ENCODE results near the gene CCDC186.

The CCDC186 gene

DNA sequence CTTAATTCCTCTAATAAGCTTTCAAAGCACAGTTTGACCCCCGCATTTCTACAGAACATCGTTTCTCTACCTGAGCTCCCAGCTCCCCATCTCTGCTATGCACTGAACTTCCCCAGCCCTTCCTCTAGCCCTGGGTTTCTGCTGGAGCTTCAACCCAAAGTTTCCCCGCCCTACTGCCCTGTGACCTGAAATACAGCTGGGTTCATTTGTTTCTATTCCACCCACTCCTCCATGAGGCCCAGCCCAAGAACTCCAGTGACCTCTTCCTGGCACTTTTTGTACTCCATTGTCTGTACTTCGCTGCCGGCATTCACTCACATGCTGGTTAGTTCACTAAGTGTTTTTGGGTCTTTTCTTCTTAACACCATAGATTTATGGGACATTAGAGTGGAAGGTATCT is 94.6 kb downstream of the CCDC186 start:
- Histone ChIP-seq H3K4me2 (no peak overlapping the region), H3K4me3 (IDR thresholded peaks at IDR 0.05; ENCODE audit: insufficient read depth, low read depth, low read length) (no peak overlapping the region), H2AFZ (ENCODE audit: low read depth) (no peak overlapping the region), H3K27me3 (ENCODE audit: insufficient read depth, low read depth) (no peaks in the 10 kb centered on the region), H4K20me1 (ENCODE audit: insufficient read depth) (no peaks in the 10 kb centered on the region), H3K36me3 (ENCODE audit: insufficient read depth) (no peaks in the 10 kb centered on the region), H3K9ac (no peak overlapping the region), H3K79me2 (ENCODE audit: insufficient read depth, low read depth) (no peaks in the 10 kb centered on the region), H3K27ac (no peak overlapping the region), H3K4me1 (ENCODE audit: low read depth, poor library complexity, severe bottlenecking) (no peaks in the 10 kb centered on the region)
- TF ChIP-seq, protein P1, sequence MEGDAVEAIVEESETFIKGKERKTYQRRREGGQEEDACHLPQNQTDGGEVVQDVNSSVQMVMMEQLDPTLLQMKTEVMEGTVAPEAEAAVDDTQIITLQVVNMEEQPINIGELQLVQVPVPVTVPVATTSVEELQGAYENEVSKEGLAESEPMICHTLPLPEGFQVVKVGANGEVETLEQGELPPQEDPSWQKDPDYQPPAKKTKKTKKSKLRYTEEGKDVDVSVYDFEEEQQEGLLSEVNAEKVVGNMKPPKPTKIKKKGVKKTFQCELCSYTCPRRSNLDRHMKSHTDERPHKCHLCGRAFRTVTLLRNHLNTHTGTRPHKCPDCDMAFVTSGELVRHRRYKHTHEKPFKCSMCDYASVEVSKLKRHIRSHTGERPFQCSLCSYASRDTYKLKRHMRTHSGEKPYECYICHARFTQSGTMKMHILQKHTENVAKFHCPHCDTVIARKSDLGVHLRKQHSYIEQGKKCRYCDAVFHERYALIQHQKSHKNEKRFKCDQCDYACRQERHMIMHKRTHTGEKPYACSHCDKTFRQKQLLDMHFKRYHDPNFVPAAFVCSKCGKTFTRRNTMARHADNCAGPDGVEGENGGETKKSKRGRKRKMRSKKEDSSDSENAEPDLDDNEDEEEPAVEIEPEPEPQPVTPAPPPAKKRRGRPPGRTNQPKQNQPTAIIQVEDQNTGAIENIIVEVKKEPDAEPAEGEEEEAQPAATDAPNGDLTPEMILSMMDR (conservative IDR thresholded peaks at IDR 0.05; ENCODE audit: low read depth, low read length), result no peak

DNA sequence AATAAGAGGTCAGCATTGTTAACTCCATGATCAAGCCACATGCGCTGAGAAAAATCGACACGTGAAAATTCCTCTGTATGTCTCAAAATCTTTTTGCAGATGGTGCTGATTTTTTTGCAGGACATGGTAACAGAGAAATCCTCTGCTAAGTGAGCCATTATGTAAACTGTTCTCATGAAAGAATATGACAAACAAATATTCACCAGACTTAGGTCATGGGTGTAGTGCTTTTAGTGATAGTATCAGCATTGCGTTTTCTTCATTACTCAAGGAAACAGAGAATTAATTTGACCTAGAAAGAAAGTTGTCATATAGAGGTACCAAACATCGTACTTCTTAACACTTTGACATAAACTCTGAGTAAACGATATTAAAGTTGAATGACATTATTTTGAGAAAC is 95.7 kb downstream of the CCDC186 start:
- H4K20me1 ChIP-seq (ENCODE audit: insufficient read depth), result no peaks in the 10 kb centered on the region
- no peak overlapping the region for H3K4me3 ChIP-seq (IDR thresholded peaks at IDR 0.05; ENCODE audit: insufficient read depth, low read depth, low read length)
- H3K27ac ChIP-seq, result no peak overlapping the region
- TF ChIP-seq, protein P1 (conservative IDR thresholded peaks at IDR 0.05; ENCODE audit: low read depth, low read length), result no peak
- H3K79me2 ChIP-seq (ENCODE audit: insufficient read depth, low read depth), result no peaks in the 10 kb centered on the region
- no peak overlapping the region for H3K4me2 ChIP-seq
- H3K9ac ChIP-seq, result no peak overlapping the region
- H3K27me3 ChIP-seq (ENCODE audit: insufficient read depth, low read depth), result no peaks in the 10 kb centered on the region
- H2AFZ ChIP-seq (ENCODE audit: low read depth), result no peak overlapping the region
- H3K36me3 ChIP-seq (ENCODE audit: insufficient read depth), result no peaks in the 10 kb centered on the region
- no peaks in the 10 kb centered on the region for H3K4me1 ChIP-seq (ENCODE audit: low read depth, poor library complexity, severe bottlenecking)

DNA sequence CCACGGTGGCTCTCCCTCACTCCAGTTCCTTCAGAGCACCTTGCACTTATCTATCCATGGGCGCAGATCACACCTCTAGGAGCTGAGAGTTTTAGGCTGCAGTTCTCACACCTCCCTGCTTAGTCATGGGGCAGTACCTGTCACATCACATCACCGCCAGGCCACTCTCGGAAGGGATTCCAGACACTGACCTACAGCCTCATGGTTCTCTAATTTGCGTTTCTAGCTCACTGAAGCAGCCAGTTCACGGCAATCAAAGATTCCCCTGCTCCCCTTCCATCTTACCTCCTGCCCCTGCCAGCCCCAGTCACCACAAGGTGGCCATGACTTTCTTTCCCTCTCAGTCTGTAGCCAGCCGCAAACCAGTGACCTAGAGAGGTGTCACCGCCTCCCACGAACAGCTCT is 96.2 kb downstream of the CCDC186 start:
- no peaks in the 10 kb centered on the region for H4K20me1 ChIP-seq (ENCODE audit: insufficient read depth)
- no peak overlapping the region for H3K27ac ChIP-seq
- H3K9ac ChIP-seq, result no peak overlapping the region
- no peak overlapping the region for H3K4me2 ChIP-seq
- H3K27me3 ChIP-seq (ENCODE audit: insufficient read depth, low read depth), result no peaks in the 10 kb centered on the region
- no peaks in the 10 kb centered on the region for H3K4me1 ChIP-seq (ENCODE audit: low read depth, poor library complexity, severe bottlenecking)
- no peaks in the 10 kb centered on the region for H3K36me3 ChIP-seq (ENCODE audit: insufficient read depth)
- H3K79me2 ChIP-seq (ENCODE audit: insufficient read depth, low read depth), result no peaks in the 10 kb centered on the region
- no peak overlapping the region for H3K4me3 ChIP-seq (IDR thresholded peaks at IDR 0.05; ENCODE audit: insufficient read depth, low read depth, low read length)
- H2AFZ ChIP-seq (ENCODE audit: low read depth), result no peak overlapping the region
- TF ChIP-seq, protein P1 (conservative IDR thresholded peaks at IDR 0.05; ENCODE audit: low read depth, low read length), result no peak

DNA sequence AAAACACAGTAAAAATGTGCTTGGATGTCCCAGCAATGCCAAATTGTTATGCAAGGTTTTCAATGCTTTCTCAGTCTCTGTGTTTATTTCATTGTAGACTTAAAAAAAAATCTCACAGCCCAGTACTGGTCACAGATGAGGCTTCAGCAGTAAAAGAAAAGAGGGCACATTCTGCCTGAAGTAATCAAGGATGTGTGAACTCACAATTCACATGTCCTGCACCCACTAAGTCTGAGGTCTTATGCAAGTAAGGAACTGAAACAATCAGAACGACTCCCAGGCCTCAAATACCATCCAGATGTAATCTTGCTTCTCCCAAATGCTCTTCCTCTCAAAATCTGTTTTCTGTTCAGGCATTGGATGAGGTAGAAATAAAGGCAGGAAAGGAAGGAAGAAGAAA is 96.7 kb downstream of the CCDC186 start:
- H3K27ac ChIP-seq, result no peak overlapping the region
- H3K4me2 ChIP-seq, result no peak overlapping the region
- H4K20me1 ChIP-seq (ENCODE audit: insufficient read depth), result no peaks in the 10 kb centered on the region
- no peaks in the 10 kb centered on the region for H3K4me1 ChIP-seq (ENCODE audit: low read depth, poor library complexity, severe bottlenecking)
- no peaks in the 10 kb centered on the region for H3K79me2 ChIP-seq (ENCODE audit: insufficient read depth, low read depth)
- no peak overlapping the region for H2AFZ ChIP-seq (ENCODE audit: low read depth)
- H3K4me3 ChIP-seq (IDR thresholded peaks at IDR 0.05; ENCODE audit: insufficient read depth, low read depth, low read length), result no peak overlapping the region
- no peaks in the 10 kb centered on the region for H3K27me3 ChIP-seq (ENCODE audit: insufficient read depth, low read depth)
- no peaks in the 10 kb centered on the region for H3K36me3 ChIP-seq (ENCODE audit: insufficient read depth)
- no peak overlapping the region for H3K9ac ChIP-seq
- TF ChIP-seq, protein P1 (conservative IDR thresholded peaks at IDR 0.05; ENCODE audit: low read depth, low read length), result no peak
